RPMI8226 (cell line): Measurements from ENCODE around the gene DND1.
A peak's percentile ranks its signal among the peaks of the same experiment; 100 is the strongest.
"Not testable (repeated sequence)": the region's sequence is repeated elsewhere in the genome, so short reads cannot be mapped to it uniquely, and the experiment has no call there.

Experiments
- DNase-seq: peaks from one replicate; pipeline ENCODE4 v3.0.0-alpha.2; 2015

DND1 gene

GRCh38 chr5:140673187-140673976 lies at the start of gene DND1:
TSS of gene DND1 (minus strand) at chr5:140673576. CDS start at chr5:140673542, 34 bp downstream.
- DNase-seq: no peak

DNA sequence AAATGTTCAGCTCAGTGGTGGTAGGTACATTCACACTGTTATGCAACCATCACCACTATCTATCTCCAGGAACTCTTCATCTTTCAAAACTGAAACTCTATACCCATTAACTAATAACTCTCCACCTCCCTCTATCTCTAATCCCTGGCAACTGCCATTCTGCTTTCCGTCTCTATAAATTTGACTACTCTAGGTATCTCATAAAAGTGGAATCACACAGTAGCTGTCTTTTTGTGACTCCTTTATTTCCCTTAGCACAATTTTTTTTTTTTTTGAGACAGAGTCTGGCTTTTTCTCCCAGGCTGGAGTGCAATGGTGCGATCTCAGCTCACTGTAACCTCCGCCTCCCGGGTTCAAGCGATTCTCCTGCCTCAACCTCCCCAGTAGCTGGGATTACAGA lies 48.0 kb upstream of the DND1 start:
- DNase-seq: not testable (repeated sequence)

- DNase-seq: not testable (repeated sequence)
Measured at GRCh38 chr5:140720738-140721137, 47.4 kb upstream of the DND1 start.

DNA sequence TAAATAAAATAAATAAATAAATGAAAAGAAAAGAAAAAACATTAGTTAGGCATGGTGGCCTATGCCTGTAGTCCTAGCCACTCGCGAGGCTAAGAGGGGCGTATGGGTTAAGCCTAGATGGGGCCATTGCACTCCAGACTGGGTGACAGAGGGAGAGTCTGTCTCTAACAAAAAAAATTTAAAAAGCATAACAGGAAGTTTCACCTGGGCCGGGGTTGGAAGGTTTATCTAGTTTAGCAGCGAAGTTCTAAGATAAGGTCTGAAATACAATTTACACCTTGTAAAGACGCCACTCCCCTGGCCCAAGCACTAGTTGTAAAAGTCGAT lies 44.9 kb upstream of the DND1 start:
- no peak for DNase-seq

DNA sequence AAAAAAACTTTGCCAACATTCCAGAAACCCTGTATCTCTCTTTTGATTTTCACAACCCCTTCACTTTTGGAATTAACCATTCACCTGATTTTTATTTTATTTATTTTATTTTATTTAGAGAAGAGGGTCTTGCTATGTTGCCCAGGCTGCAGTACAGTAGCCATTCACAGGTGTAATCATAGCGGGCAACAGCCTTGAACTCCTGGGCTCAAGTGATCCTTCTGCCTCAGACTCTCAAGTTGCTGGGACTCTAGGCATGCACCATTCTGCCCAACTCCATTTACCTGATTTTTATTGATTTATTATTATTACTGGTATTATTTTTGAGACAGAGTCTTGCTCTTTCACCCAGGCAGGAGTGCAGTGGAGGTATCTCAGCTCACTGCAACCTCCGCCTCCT lies 42.9 kb upstream of the DND1 start:
- not testable (repeated sequence) for DNase-seq

DNA sequence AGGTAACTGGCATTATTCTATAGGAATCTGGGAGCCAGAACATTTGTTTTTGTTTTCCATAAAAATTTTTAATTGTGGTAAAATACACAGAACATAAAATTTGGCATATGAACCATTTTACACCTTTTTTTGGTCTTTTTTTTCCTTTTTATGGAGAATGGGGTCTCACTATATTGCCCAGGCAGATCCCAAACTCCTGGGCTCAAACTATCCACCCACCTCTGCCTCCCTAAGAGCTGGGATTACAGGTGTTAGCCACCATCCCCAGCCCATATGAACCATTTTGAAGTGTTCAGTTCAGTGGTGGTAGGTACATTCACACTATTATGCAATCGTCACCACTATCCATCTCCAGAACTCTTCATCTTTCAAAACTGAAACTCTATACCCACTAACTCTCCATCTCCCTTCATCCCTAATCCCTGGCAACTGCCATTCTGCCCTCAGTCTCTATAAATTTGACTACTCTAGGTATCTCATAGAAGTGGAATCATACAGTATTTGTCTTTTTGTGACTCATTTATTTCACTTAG lies 40.3 kb upstream of the DND1 start:
- no peak for DNase-seq

DNA sequence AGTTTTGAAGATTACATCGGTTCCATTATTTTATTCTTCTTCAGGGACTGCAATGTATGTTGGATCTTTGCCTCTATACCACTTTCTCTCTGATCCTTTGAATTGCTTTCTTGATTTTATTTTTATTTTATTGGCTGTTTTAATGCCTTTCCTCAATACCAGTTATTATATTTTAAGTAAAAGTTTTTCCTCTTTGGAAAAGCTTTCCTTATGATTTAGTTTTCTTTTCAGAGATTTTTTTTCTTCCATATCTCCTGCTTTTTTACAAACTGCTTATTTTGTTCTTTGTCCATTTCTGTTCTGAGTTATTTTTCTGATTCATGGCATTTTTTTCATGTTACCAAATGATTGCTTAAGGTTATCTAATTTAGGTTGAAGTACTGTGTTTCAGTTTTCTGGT lies 38.4 kb upstream of the DND1 start:
- DNase-seq: no peak

- peak; percentile 97 for DNase-seq
Measured at GRCh38 chr5:140710899-140711552, 37.6 kb upstream of the DND1 start.

DNA sequence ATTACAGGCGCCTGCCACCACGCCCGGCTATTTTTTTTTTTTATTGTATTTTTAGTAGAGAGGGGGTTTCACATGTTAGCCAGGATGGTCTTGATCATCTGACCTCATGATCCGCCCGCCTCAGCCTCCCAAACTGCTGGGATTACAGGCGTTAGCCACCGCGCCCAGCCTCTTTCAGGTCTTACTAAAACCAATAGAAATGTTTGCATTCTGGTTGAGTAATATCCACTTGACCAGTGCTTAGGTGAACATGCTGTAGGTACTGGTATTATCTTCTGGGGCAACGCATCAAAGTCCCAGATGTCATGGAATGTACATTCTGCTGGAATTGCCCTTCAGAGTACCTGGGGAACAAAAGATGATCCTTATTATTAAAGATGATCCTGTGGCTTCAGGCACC lies 35.4 kb upstream of the DND1 start:
- not testable (repeated sequence) for DNase-seq

GRCh38 chr5:140707812-140708211 lies 34.4 kb upstream of the DND1 start:
- no peak for DNase-seq

- DNase-seq: peak; percentile 96
Measured at GRCh38 chr5:140700177-140701144, 27.1 kb upstream of the DND1 start, which contains the start of gene ZMAT2. TSS of gene ZMAT2 (plus strand) at chr5:140700447. CDS start at chr5:140700461, 14 bp downstream.

- no peak for DNase-seq
Measured at GRCh38 chr5:140696891-140697492, 23.6 kb upstream of the DND1 start.

- DNase-seq: no peak
Measured at GRCh38 chr5:140694276-140694675, 20.9 kb upstream of the DND1 start.

DNA sequence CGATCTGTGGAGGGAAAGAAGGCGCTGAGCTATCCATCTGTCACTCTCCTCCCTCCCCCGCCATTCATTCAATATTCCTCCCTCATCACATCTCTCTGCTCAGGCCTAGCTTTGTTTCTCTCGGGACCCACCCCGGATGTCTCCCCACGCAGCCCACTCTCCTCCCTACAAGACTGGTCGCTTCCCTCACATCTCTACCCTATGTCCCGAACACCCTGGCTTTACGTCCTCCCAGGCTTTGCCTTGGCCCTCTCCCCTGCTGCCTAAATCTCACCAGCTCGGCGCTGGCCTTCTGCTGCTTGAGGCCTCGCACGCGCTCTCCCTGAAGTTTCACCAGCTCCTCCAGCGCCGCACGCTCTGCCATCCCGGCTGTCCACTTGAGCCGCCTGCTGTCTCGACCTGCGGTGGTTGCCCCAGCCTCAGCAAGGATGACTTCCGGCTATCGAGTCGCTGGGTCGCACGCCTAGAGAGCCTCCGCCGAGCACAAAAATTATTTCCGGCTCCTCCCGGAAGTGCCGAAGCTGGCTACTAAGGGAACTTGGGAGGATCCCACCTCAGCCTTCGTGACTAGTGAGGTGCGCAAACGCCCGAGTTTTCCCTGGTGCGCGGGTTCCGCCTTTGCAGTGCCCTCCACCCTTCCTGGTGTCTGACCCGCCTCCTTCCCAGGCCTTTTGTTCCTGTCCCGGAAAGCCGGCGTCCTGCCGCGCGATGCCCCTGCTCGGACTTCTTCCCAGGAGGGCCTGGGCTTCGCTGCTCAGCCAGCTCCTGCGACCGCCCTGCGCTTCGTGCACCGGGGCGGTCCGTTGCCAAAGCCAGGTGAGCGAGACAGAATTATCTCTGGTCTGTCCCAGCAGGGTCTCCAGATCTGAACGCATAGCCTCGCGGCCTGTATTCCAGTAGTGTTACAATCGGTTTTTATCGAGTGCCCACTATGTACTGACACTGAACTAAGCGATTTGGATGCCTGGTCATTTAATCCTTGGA lies 17.9 kb upstream of the DND1 start, which contains the start of the genes HARS1 and HARS2:
TSS of gene HARS1 (minus strand) at position 430 of the 984 bp plus-strand sequence. CDS start at position 364, 66 bp downstream.
TSS of gene HARS2 (plus strand) at position 515 of the 984 bp plus-strand sequence. CDS start at position 709, 194 bp downstream.
- DNase-seq: peak; percentile 94

DNA sequence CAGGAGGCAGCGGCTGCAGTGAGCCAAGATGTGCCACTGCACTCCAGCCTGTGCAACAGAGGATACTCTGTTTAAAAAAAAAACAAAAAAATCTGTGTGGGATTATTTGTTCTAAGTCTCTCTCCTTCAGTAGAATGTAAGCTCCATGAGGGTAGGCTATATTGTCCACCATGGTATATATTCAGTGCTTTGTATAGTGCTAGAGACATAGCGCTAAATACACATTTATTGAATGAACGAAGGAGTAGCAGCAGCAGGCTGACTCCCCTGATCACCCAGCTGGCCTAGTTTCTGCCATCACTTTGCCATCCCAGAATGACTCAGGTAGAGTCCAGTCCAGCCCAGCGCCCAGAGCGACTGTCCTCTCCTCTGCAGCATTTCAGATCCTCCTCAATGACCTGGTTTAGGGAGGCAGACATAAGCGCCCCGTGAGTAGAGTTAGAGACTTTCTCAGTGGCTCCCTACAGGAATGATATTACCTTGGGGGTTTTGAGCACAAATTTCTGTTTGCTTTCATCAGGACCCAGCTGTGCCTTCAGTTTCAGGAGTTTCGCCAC lies 17.1 kb upstream of the DND1 start:
- DNase-seq: no peak

GRCh38 chr5:140678993-140679392 lies 5.6 kb upstream of the DND1 start:
- DNase-seq: no peak

- DNase-seq: no peak
Measured at GRCh38 chr5:140677947-140678346, 4.6 kb upstream of the DND1 start.

DNA sequence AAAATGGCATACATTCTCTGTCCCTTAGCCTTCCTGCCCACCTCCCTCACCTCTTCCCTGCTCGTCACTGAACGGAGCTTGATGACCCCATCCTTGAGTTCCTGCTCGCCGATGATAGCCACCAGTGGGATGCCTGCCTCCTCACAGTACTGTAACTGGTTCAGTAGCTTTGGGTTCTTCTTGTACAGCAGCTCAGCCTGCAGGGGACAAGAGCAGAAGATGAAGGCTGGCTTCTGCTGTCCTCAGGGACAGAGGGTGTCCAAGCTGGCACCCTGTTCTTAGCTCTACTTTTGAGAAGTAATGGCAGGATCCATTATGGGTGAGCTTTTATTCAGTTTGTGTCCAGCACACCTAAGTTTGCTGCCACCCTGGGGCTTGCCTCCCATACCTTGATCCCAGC lies 1.3 kb upstream of the DND1 start:
- no peak for DNase-seq

DNA sequence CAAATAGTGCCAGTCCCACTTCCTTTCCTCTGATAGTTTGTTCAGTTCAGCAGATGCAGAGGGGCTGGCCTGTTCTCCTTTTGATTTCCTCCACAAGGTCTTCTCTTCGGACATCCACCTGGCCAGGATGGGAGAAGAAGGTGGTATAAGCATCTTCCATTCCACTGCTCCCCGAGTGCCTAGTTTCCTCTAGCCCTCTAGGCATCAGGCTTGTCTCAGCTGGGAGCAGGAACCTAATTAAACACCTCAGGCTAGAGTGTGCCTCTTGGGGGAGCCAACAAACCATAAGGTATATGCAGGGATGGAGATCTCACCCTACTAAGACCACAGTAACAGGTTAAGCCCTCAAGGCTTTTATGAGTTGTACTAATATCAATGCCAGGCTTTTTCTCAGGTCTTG lies 835 bp upstream of the DND1 start:
- no peak for DNase-seq

- DNase-seq: peak; percentile 7
Measured at GRCh38 chr5:140672455-140673186, 755 bp downstream of the DND1 start.
